NCI-H2081 (cell line): ENCODE measurements around the gene RHOT2.
"Not testable (repeated sequence)": the region's sequence is repeated elsewhere in the genome, so short reads cannot be mapped to it uniquely, and the experiment has no call there.

Experiments used
- DNase-seq, 2 experiments: peaks; one replicate each; lab custom pipeline; 2025; lab: John Stamatoyannopoulos, UW

Gene RHOT2

GRCh38 chr16:681746-682427, 14.0 kb downstream of the RHOT2 start:
- DNase-seq = no peak

GRCh38 chr16:682493-683395, 14.8 kb downstream of the RHOT2 start:
- DNase-seq = no peak

GRCh38 chr16:683396-684070, 15.6 kb downstream of the RHOT2 start:
- no peak for DNase-seq

- DNase-seq = peak; percentile 96 to 97
Measured at GRCh38 chr16:684071-684794, 16.3 kb downstream of the RHOT2 start, which contains the start of gene JMJD8. JMJD8 (minus strand) TSS chr16:684334; CDS start chr16:684319, 15 bp downstream.

GRCh38 chr16:684961-685696, 17.2 kb downstream of the RHOT2 start:
- DNase-seq = peak; percentile 89 to 94

GRCh38 chr16:685967-686366, 18.0 kb downstream of the RHOT2 start:
- DNase-seq = peak; percentile 55 to 75

- DNase-seq = no peak
Measured at GRCh38 chr16:686459-687260, 18.7 kb downstream of the RHOT2 start.

- no peak for DNase-seq
Measured at GRCh38 chr16:687499-687898, 19.6 kb downstream of the RHOT2 start.

GRCh38 chr16:689175-689897, 21.4 kb downstream of the RHOT2 start:
- DNase-seq = no peak

- not testable (repeated sequence) for DNase-seq
Measured at GRCh38 chr16:691242-691641, 23.3 kb downstream of the RHOT2 start.

- DNase-seq = no peak
Measured at GRCh38 chr16:692356-693108, 24.6 kb downstream of the RHOT2 start.

- no peak for DNase-seq
Measured at GRCh38 chr16:693364-693763, 25.4 kb downstream of the RHOT2 start.

GRCh38 chr16:693766-694165, 25.8 kb downstream of the RHOT2 start:
- no peak for DNase-seq

- DNase-seq = peak; percentile 33 to 55
Measured at GRCh38 chr16:694187-694862, 26.4 kb downstream of the RHOT2 start.

- no peak for DNase-seq
Measured at GRCh38 chr16:694863-695354, 27.0 kb downstream of the RHOT2 start.

- peak; percentile 83 to 93 for DNase-seq
Measured at GRCh38 chr16:695355-696089, 27.6 kb downstream of the RHOT2 start.

GRCh38 chr16:698911-699671, 31.2 kb downstream of the RHOT2 start:
- DNase-seq = no peak
